Stimulated activated CD4-positive, alpha-beta T cell treated with anti-CD3 and anti-CD28 coated beads, Interleukin-1b, Interleukin-23, amount 100 ng/mL, for 1 hour (primary cell): ENCODE data around the gene STMN3.
A peak's percentile ranks its signal among the peaks of the same experiment; 100 is the strongest.
"Not testable (repeated sequence)": the region's sequence is repeated elsewhere in the genome, so short reads cannot be mapped to it uniquely, and the experiment has no call there.

Experiments used
- DNase-seq, 2 donors: peaks; one replicate each; pipeline ENCODE4 v3.0.0-alpha.2; 2020; ENCODE audit warnings: low read depth in 2 of 2

STMN3 gene

GRCh38 chr20:63657937-63658748 is 4.9 kb upstream of the STMN3 start, which contains the start of gene RTEL1:
Gene RTEL1 (plus strand): TSS chr20:63658312. CDS start chr20:63659403, 1,091 bp downstream.
- DNase-seq: peak; percentile 68 to 87

DNA sequence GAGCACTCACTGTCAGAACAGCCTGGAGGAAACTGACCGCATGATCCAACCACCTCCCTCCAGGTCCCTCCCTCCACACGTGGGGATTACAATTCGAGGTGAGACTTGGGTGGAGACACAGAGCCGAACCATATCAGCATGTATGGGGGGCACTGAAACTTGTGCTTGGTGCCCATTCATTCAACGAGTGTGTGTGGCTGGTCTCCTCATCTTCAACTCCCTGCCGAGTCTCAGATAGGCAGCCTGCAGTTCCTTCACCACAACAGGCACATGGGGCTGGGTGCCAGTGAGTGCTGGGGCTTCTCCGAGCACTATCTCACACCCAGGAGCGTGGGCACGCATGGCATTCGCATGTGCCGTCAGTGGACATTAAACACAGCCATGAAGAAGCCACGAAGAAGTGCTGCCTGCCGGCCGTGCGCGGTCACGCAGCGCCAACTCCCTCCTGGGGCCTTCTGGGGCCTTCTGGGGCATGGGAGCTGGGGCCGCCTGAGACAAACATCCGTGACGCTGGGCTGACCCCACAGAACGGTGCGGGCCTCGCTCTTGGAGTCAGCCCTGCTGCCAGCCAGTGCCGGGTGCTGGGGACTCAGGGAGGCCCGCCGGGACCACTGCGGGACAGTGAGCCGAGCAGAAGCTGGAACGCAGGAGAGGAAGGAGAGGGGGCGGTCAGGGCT is 4.2 kb upstream of the STMN3 start:
- no peak for DNase-seq

DNA sequence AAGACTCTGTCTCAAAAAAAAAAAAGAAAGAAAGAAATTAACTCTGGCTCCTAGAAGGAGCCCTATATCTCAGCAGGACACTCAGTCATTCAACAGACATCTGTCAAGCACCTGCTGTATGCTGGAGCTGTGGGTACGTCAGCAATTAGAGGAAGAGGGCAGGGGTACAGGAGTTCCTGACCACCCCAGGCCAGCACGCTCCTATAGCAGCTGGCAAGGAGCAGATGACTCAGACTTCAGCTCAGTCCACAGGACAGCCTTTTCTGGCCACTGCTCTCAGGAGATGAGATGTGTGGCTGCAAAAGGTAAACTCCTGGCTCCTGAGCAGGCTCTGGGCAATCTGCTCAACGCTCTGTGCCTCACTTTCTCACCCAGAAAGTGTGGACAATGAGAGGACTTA is 3.2 kb upstream of the STMN3 start:
- no peak for DNase-seq

DNA sequence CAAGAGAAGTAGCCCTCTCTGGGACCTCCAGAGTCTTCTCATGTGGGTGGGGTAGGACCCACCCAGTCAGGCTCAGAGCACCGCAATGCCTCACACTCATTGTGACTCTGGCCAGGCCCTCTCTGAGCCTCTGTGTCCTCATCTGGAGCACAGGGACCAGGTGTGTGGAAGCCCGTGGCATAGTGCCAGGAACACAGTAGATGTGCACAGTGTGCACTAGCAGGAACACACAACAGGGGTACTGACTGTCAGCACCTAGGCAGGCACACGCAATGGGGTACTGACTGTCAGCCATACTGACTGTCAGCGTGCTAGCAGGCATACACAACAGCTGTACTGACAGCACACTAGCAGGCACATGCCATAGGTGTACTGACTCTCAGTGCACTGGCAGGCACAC is 2.0 kb upstream of the STMN3 start:
- no peak for DNase-seq

DNA sequence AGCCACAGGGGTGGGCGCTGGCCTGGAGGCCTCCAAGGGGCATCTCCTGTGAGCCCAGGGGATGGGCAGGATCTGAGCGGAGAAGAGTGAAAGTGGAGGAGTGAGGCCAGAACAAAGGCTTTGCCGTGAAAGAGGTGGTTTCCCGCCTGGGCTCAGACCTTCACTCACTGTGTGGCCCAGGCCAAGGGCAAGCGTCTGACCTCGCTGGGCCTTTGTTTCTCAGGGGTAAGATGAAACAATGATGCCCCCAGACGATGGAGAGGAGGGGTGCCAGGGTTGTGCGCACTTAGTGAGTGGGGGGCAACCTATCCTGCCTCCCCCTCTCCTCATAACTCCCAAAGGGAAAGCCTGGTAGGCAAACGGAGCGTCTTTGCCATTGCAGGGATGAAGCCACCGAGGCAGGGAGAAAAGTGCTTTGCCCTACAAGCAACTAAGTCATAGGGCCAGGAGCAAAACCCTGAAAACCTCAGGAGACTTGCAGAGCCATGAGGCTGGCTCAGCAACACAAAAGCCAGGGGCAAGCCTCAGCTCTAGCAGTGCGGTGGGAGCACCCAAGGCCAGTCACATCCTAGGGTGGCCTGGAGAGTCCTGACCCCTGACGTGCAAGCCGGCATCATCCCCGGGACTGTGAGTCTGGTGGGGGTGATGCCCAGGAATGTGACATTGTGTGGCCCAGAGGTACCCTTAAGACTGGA is 897 bp upstream of the STMN3 start:
- no peak for DNase-seq

- DNase-seq: no peak
Observed at GRCh38 chr20:63652192-63652980, 838 bp downstream of the STMN3 start.

GRCh38 chr20:63651942-63652191 is 1.4 kb downstream of the STMN3 start:
- DNase-seq: no peak

DNA sequence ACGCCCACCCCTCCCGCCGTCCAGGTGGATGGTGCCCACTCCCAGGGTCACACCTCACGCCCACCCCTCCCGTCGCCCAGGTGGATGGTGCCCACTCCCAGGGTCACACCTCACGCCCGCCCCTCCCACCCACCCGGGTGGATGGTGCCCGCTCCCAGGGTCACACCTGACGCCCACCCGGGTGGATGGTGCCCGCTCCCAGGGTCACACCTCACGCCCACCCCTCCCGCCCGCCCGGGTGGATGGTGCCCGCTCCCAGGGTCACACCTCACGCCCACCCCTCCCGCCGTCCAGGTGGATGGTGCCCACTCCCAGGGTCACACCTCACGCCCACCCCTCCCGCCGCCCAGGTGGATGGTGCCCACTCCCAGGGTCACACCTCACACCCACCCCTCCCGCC is 2.7 kb downstream of the STMN3 start:
- not testable (repeated sequence) for DNase-seq

DNA sequence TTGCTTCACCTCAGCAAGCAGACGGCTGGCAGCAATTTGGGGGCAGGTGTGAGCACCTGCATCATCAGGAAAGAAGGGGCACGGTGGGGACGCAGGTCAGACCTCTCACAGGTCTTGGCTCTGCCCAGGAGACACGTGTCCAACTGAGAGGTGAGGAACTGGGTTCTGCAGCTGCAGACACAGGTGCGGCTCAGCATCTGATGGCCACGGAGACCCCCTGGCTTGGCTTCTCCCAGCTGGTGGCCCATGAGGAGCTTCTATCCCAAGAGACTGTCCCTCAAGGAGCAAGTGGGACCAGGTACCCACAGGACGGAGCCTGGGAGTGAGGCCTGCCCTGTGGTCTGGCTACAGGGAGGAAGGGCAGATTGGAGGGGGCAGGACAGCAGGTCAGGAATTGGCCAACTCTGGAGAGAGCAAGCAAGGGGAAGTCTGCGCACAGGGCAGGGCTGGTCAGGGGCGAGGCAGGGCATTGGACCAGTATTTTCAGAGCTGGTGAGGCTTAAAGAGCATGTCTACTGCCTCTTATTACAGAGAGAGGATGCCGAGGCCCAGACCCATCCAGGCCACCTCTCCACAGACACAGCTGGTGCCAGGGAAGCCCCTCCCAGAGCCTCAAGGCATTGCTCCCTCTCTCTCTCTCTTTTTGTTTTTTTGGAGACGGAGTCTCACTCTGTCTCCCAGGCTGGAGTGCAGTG is 4.2 kb downstream of the STMN3 start:
- no peak for DNase-seq

DNA sequence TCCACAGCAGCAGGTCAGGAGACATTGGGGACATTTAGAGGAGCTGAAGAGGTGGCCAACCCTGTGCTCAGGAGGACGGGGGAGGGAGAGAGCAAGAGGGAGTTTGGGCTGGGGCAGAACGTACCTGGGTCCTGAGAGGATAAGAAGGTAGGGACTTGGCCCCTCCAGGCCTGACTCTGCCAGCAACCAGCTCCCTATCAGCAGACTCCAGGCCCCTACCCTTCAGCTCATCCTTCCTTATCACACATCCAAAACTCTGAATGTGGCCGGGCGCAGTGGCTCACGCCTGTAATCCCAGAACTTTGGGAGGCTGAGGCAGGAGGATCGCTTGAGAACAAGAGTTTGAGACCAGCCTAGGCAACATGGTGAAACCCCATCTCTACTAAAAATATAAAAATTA is 5.0 kb downstream of the STMN3 start:
- no peak for DNase-seq

DNA sequence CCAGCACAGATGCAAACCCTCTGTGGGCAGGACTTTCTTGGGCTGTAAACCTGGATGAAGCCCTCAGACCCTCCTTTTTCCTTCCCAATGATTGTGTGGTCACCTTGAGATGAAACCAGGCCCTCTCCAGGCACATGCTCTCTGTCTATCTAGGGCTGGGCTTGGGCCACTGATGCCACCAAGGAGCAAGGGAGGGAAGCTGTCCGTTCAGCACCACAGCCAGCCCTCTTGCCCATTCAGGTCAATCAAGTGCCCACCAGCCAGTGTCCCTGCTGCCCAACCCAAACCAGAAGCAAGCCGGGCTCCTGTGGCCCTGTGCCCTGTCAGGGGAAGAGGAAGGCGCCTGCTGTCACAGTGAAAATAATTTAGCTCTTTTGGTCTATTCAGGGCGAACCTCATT is 8.0 kb downstream of the STMN3 start:
- no peak for DNase-seq

GRCh38 chr20:63643946-63644345 is 9.3 kb downstream of the STMN3 start:
- DNase-seq: no peak

GRCh38 chr20:63643499-63643898 is 9.7 kb downstream of the STMN3 start:
- no peak for DNase-seq

DNA sequence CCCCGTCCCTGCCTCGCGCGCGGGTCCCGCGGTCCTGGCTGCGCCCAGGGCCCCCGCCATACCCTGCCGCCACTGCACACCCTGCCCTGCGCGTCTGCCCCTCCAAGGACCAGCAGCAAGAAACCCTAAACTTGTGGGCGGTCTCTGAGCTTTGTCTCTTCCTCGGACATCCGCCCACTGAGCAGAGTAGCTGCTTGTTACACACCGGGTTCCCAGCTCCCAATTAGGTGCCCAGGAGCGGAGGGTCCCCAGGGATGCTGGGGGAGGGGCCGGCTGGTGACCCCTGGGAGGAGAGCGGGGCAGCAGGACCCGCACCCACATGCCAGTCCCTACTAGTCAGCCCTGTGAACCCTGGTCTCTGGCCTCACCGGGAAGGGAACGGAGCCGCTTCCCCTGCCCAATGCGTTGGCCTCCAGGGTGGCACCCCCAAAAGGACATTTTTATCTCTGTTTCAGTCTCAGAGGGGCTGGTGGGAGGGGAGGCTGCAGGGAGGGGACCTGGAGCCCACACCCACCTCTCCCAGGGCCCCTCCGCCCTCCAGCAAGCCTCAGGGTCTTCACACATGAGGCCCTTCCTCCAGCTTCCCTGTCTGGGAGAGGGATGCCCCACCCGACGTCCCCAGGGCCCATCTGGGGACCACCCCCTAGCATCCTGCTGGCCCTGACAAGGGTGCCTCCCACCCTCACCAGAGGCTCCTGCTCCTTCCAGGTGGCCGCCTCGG is 10.5 kb downstream of the STMN3 start:
- DNase-seq: no peak

DNA sequence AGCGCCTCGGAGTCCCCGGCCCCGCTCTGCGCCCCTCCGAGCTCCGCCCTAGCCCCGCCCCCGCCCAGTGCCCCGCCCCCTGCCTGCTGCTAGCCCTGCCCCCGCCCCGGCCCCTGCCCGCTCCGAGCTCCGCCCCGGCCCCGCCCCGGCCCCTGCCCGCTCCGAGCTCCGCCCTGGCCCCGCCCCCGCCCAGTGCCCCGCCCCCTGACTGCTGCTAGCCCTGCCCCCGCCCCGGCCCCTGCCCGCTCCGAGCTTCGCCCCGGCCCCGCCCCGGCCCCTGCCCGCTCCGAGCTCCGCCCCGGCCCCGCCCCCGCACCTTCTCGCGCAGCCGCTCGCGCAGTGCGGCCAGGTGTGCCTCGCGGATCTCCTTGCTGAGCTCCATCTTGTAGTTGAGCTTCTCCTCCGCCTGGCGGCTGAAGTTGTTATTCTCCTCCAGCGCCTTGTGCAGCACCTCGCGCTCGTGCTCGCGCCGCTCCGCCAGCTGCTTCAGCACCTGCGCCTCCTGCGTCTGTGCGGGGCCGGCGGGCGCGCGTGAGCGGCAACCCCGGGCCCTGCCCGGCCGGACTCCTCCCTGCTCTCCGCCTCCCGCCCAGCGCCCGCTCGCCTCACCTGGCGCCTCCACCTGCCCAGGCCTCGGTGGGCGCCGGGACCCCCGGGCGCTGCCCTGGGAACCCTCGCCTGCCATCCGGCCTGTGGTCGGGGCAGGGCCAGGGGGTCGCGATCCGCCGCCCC is 11.3 kb downstream of the STMN3 start:
- peak; percentile 98 to 99 for DNase-seq

DNA sequence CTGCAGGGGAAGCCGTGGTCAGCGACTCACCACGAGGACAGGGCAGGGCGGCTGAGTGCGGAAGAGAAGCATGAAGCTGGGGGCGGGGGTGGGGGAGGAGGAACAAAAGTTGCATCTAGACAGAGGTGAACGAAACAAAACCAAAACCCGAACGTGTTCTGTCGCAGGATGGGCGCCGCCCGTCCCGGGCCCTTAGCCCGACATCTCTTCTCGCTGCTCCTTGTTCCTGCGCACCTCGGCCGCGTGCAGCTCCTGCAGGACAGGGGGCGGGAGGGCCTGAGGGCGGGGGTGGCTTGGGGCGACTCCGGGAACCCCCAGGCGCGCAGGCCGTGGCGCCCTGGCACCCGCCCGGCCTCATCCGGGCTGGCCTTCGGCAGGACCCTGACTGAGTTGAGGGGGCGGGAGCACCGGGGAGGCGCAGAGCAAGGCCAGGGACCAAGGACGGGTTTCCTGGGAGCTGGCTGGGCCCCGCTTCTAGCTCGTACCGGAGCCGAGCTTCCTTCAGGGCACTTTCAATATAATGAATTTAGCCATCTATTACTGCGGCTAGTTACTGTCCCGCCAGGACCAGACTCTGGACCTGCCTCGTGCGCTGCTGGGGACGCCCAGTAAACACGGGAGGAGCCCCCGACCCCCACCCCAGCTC is 12.0 kb downstream of the STMN3 start:
- DNase-seq: no peak

DNA sequence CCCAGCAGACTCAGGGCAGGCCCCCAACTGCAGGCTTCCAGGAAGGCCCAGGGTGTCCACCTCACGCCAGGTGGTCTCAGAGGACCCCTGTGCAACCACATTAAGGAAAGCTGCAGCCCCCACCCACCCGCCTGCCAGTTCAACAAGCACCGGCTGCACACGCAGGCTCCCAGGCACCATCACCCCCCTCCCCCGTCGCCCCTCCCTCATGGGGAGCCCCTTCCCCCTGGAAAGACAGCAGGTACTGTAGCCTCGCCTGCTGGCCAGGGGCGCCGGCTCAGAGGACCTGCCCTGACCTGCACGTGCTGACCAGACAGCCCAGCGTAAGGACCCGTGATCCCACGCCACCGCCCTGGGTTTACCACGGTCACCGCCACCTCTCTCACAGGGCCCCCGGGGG is 12.5 kb downstream of the STMN3 start:
- not testable (repeated sequence) for DNase-seq

DNA sequence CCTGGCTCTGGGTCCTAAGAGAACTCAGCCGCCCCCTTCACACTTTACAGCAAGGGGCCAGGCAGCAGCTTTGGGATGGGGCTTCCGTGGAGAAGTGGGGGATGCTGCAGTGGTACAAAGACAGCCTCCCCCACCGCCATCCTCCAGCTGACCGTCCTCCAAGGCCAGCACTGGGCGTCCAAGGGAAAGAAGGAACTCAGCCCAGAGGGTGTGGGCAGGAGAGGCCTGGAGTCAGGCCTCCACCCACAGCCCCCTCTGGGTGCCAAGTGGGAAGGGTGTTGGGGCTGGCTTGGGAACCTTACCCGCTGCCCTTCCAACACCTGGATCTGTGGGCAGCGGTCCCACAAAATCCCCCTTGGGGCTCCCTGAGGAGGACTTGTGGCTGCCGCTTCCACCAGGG is 13.1 kb downstream of the STMN3 start:
- no peak for DNase-seq

DNA sequence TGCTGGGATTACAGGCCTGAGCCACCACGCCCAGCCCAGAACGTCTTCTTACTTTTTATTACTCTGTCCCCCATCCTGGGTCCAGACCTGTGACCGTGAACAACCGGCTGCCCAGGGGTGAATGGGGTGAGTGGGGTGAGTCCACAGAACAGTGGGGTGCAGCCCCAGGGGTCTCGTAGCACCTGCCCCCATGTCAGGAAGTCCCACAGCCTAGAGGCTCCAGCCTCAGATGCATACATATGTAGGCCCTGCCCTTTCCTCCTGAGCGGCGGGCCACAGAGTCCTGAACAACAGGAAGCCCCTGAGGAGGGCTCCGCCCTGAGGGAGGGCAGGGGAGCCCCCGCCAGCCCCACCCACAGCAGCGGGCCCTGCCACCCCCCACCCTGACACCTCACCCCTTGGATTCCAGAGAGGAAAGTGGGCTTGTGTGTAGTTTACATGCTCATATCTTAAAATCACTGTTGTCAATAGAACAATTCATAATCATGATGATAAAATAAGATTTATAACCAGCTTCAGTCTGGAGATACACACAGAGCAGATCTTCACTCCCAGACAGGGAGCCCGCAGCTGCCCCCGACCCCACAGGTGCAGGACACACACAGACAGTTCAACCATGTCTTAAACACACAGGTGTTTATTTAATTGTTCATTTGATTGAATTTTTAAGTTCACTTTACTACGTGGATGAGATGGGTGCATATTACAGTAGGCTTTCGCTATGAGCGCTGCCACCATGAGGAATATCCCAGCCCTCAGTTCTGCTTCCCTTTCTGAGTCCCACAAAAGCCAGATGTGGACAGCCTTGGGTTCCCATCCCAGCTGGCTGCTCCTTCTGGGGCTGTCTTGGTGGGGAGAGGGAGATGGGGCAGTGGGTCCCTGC is 13.9 kb downstream of the STMN3 start:
- peak in 1 of 2 donors; percentile 54 for DNase-seq
